Hepatocyte (in vitro differentiated cells): ENCODE measurements around the gene NBDY. TPM values are rescaled to one million over a fixed set of nuclear protein-coding genes. Genes with fewer than 3 reads are reported as not detected.
"Not testable (repeated sequence)": the region's sequence is repeated elsewhere in the genome, so short reads cannot be mapped to it uniquely, and the experiment has no call there.

Source experiments
- DNase-seq: peaks from one replicate; pipeline ENCODE4 v3.0.0-alpha.2; 2016; ENCODE audit warnings: low spot score
- H2AFZ ChIP-seq: fragments of 200-600 bp; sonication (generic); 2 replicates; pipeline ENCODE4 v1.6.0; 2016; ENCODE audit warnings: antibody characterized with exemption, mild to moderate bottlenecking
- H3K27ac ChIP-seq: fragments of 200-600 bp; sonication (generic); 2 replicates; pipeline ENCODE4 v1.5.1; 2016; ENCODE audit warnings: mild to moderate bottlenecking
- H3K27me3 ChIP-seq: fragments of 200-600 bp; sonication (generic); 2 replicates; pipeline ENCODE4 v1.6.1; 2016
- H3K36me3 ChIP-seq: fragments of 200-600 bp; sonication (generic); replicated peaks from 2 replicates; pipeline ENCODE4 v1.5.1; 2016; ENCODE audit warnings: low read depth; ENCODE audit not compliant: insufficient read depth
- H3K4me1 ChIP-seq: fragments of 200-600 bp; sonication (generic); 2 replicates; pipeline ENCODE4 v1.5.1; 2016; ENCODE audit warnings: mild to moderate bottlenecking, moderate library complexity; ENCODE audit not compliant: insufficient read depth
- H3K4me2 ChIP-seq: fragments of 200-600 bp; sonication (generic); 2 replicates; pipeline ENCODE4 v1.6.0; 2016
- H3K4me3 ChIP-seq: fragments of 200-600 bp; sonication (generic); 2 replicates; pipeline ENCODE4 v1.5.1; 2016; ENCODE audit warnings: mild to moderate bottlenecking
- H3K79me2 ChIP-seq: fragments of 200-600 bp; sonication (generic); 2 replicates; pipeline ENCODE4 v1.6.0; 2017; ENCODE audit warnings: mild to moderate bottlenecking
- H3K9me2 ChIP-seq: fragments of 200-600 bp; sonication (generic); replicated peaks from 2 replicates; pipeline ENCODE4 v1.6.0; 2017; ENCODE audit warnings: mild to moderate bottlenecking; ENCODE audit not compliant: insufficient read depth
- H3K9me3 ChIP-seq: fragments of 200-600 bp; sonication (generic); 2 replicates; pipeline ENCODE4 v1.5.1; 2016; ENCODE audit warnings: low read depth, mild to moderate bottlenecking
- H4K20me1 ChIP-seq: fragments of 200-600 bp; sonication (generic); 2 replicates; pipeline ENCODE4 v1.6.0; 2016; ENCODE audit warnings: mild to moderate bottlenecking; ENCODE audit not compliant: insufficient read depth, poor library complexity, severe bottlenecking
- EZH2 ChIP-seq: fragments of 200-600 bp; sonication (generic); IDR thresholded peaks from 2 replicates; pipeline ENCODE4 v1.6.1; 2016; ENCODE audit warnings: antibody characterized with exemption, mild to moderate bottlenecking, borderline replicate concordance
- EZH2phosphoT487 ChIP-seq: fragments of 200-600 bp; sonication (generic); IDR thresholded peaks from one replicate; pipeline ENCODE4 v1.6.1; 2018; ENCODE audit warnings: antibody characterized with exemption, mild to moderate bottlenecking, low read depth, moderate library complexity; ENCODE audit not compliant: unreplicated experiment, severe bottlenecking
- WGBS: methylation state at CpG from one replicate; pipeline ENCODE4 v1.1.6; 2016; ENCODE audit warnings: low lambda C conversion rate; ENCODE audit errors: missing lambda C conversion rate; 5-methylcytosine and 5-hydroxymethylcytosine counted together
- polyA plus RNA-seq: library from polyadenylated mRNA; unstranded; fragments of >200 nt; fragmentation: Nextera tagmentation; extraction: Ambion mirVana; gene quantifications from 2 replicates; pipeline ENCODE4 v1.2.1, GENCODE V29; 2016
- total RNA-seq: library from RNA; depleted of rRNA; stranded (reverse); fragments of >200 nt; gene quantifications from 2 replicates; pipeline ENCODE4 v1.2.3, GENCODE V29; 2014
- TF ChIP-seq, protein P1 (sequence below): fragments of 200-600 bp; sonication (generic); IDR thresholded peaks from 2 replicates; pipeline ENCODE4 v1.5.1; 2016; ENCODE audit warnings: antibody characterized with exemption, mild to moderate bottlenecking; ENCODE audit not compliant: poor library complexity

Gene NBDY
- total and polyA plus RNA-seq, 2 experiments from 2014 or later: 20.4 to 166 TPM

DNA sequence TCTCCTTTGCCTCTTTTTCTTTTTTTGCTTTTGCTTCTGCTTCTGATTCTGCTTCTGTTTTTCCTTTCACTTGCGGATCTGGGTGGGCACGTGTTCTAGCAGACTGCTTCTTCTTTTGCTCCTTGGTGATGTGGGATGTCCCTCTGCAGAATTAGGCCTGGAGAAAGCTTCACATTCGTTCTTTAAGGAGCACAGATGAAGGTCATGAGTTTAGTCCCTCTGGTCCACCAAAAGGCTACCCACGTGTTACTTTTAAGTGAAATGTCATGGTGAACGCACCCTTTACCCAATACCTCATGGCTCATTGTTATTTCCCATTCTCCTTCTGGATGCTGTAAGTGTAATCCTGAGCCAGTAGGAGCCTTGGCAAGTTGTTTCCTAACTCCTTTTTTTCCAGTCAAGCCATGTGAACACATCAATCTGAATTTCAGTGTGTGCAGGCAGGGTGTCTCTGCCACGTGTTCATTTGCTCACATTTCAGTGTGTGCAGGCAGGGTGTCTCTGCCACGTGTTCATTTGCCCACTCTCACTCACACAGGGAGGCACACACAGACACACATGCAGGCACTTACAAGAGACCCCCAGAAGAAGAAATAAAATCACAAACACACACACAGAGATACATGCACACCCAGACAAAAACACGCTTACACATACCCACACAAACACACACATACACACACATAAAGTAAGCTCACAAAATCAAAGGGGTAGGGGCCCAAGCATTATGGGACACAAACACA lies 36.9 kb downstream of the NBDY start:
- H3K36me3 ChIP-seq: no peaks in the 10 kb centered on the region
- DNase-seq: no peak
- H3K4me2 ChIP-seq: no peak overlapping the region
- no peak overlapping the region for H3K27ac ChIP-seq
- H3K4me1 ChIP-seq: no peaks in the 10 kb centered on the region
- H2AFZ ChIP-seq: no peak overlapping the region
- WGBS: 87% methylated on average over 8 of the region's 8 CpGs
- TF ChIP-seq EZH2: no peak
- no peak for TF ChIP-seq EZH2phosphoT487
- TF ChIP-seq, protein P1, sequence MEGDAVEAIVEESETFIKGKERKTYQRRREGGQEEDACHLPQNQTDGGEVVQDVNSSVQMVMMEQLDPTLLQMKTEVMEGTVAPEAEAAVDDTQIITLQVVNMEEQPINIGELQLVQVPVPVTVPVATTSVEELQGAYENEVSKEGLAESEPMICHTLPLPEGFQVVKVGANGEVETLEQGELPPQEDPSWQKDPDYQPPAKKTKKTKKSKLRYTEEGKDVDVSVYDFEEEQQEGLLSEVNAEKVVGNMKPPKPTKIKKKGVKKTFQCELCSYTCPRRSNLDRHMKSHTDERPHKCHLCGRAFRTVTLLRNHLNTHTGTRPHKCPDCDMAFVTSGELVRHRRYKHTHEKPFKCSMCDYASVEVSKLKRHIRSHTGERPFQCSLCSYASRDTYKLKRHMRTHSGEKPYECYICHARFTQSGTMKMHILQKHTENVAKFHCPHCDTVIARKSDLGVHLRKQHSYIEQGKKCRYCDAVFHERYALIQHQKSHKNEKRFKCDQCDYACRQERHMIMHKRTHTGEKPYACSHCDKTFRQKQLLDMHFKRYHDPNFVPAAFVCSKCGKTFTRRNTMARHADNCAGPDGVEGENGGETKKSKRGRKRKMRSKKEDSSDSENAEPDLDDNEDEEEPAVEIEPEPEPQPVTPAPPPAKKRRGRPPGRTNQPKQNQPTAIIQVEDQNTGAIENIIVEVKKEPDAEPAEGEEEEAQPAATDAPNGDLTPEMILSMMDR: no peak
- H3K9me3 ChIP-seq: no peaks in the 10 kb centered on the region
- no peaks in the 10 kb centered on the region for H4K20me1 ChIP-seq
- H3K27me3 ChIP-seq: no peaks in the 10 kb centered on the region
- no peaks in the 10 kb centered on the region for H3K79me2 ChIP-seq
- H3K9me2 ChIP-seq: no peaks in the 10 kb centered on the region
- H3K4me3 ChIP-seq: no peak overlapping the region

DNA sequence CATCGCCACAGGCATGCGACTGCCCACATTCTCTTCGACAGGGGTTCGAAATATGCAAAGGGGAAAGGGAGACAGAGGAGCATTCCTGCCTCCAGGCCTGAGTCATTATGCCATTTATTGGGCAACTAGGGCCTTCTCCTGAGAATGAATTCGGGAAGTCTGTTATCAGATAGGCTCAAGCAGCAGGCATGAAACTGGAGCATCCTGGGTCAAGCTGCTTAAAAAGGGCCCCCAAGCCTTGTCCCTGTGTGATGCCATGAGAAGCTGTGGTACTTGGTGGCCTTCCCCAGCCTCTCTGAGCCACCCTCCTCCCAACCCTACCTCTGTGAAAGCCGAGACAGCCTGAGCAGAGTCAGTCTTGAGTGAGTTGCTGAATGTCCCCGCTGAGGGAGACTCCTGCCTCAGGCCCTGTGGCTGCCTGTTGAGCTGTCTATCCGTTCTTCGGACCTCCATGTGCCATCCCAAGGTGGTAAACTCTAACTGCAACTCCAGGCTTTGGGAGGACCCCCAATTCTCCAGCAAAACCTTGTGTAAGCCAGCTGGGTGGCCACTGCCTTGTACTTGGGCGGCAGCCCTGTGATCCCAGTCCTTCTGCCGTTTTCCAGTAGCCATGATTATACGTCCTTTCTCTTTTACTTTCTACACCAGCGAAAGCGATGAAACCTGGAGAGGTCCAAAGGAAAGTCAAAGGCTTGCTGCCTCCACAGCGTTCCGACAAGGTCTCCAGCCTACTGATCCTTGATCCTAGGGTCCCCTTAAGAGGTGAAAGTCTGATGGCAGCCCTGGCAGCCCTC lies 37.7 kb downstream of the NBDY start:
- no peaks in the 10 kb centered on the region for H3K79me2 ChIP-seq
- H3K4me2 ChIP-seq: no peak overlapping the region
- H3K27me3 ChIP-seq: no peaks in the 10 kb centered on the region
- no peaks in the 10 kb centered on the region for H3K36me3 ChIP-seq
- no peaks in the 10 kb centered on the region for H3K9me3 ChIP-seq
- no peaks in the 10 kb centered on the region for H3K9me2 ChIP-seq
- 90% methylated on average over 16 of the region's 16 CpGs for WGBS
- no peaks in the 10 kb centered on the region for H3K4me1 ChIP-seq
- H2AFZ ChIP-seq: no peak overlapping the region
- DNase-seq: no peak
- TF ChIP-seq EZH2phosphoT487: no peak
- no peaks in the 10 kb centered on the region for H4K20me1 ChIP-seq
- H3K27ac ChIP-seq: no peak overlapping the region
- no peak overlapping the region for H3K4me3 ChIP-seq

DNA sequence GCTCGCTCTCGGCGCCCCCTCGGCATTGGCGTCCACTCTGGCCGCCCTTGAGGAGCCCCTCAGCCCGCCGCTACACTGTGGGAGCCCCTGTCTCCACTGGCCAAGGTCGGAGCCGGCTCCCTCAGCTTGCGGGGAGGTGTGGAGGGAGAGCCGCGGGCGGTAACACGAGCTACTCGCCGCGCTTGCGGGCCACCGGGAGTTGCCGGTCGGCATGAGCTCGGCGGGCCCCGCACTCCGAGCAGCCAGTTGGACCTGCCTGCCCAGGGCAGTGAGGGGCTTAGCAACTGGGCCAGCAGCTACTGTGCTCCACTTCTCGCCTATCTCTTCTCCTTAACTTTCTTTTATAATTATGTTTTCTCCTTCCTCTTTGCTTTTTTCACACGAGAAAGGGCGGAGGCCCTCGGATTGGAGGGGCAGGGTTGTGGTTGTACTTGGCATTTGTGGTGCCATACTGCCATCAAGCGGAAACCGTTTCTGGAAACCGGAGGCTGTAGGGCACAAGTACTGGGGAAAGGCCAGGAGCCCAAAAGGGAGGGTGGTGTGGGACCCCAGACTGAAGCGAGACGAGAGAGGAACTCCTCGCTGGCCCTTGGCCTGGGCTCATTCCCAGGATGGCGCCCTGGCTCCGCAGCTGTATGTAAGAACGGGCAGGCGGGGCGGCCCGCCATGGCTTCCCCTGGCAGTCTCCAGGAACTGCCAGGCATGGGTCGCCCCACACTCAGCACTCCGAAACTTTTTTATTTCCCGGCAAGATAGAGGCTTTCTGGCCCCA lies 38.5 kb downstream of the NBDY start:
- not testable (repeated sequence) for H3K36me3 ChIP-seq, H3K79me2 ChIP-seq, H3K9me3 ChIP-seq, H3K4me3 ChIP-seq, H3K4me2 ChIP-seq, H2AFZ ChIP-seq, DNase-seq, H3K27me3 ChIP-seq, H3K4me1 ChIP-seq, H3K27ac ChIP-seq, H4K20me1 ChIP-seq, H3K9me2 ChIP-seq
- 89% methylated on average over 30 of the region's 45 CpGs for WGBS

DNA sequence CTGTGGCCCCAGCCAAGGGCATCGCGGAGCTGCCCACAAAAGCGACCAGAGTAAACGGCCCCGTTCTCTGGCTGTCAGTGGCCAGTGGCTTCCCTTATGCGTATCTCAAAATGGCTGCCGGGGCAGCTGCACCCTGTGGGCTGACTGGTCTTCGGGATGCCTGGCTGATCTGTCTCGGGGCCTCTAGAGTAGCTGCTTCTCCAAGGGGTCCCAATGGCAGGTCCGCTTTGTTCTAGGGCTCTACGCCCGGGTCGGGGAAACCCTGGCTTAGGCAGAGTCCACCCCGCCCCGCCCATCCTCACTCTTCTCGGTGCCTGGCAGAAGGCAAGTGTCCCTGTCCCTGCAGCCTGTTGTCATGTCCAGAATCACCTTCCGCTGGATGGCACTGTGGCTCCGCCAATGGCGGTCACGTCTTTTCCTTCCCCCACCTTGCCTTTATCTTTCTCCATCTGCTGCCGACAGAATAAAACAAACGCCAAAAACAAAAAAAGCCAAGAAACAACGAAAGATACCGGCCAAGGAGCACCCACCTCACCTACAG lies 39.1 kb downstream of the NBDY start:
- H3K4me1 ChIP-seq, H2AFZ ChIP-seq: not testable (repeated sequence)

DNA sequence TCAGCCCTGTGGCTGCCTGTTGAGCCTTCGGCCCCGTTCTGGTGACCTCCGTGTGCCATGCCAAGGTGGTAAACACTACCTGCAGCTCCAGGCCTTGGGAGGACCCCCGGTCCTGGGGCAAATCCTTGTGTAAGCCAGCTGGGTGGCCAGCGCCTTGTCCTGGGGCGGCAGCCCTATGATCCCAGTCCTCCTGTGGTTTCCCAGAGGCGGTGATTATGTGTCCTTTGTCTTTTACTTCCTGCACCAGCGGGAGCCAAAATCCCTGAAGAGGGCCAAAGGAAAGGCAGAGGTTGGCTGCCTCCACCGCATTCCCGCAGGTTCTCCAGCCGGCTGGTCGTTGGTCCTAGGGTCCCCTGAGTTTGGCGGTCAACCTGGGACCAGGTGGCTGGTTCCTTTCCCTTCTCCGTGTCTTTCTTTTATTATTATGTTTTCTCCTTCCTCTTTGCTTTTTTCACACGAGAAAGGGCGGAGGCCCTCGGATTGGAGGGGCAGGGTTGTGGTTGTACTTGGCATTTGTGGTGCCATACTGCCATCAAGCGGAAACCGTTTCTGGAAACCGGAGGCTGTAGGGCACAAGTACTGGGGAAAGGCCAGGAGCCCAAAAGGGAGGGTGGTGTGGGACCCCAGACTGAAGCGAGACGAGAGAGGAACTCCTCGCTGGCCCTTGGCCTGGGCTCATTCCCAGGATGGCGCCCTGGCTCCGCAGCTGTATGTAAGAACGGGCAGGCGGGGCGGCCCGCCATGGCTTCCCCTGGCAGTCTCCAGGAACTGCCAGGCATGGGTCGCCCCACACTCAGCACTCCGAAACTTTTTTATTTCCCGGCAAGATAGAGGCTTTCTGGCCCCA lies 43.9 kb downstream of the NBDY start:
- not testable (repeated sequence) for H3K36me3 ChIP-seq, H3K9me2 ChIP-seq, H3K79me2 ChIP-seq, H4K20me1 ChIP-seq, H3K4me2 ChIP-seq, H3K4me3 ChIP-seq, H2AFZ ChIP-seq, H3K27ac ChIP-seq, H3K9me3 ChIP-seq, H3K4me1 ChIP-seq, H3K27me3 ChIP-seq, DNase-seq
- WGBS: no CpG with 5 or more reads among the region's 32 CpGs

More for the DNA sequence above, 39.1 kb downstream of the NBDY start:
- H3K9me2 ChIP-seq, H3K27me3 ChIP-seq, H3K36me3 ChIP-seq, H3K27ac ChIP-seq, H3K79me2 ChIP-seq, DNase-seq, H3K9me3 ChIP-seq, H3K4me3 ChIP-seq, H4K20me1 ChIP-seq, H3K4me2 ChIP-seq: not testable (repeated sequence)
- WGBS: no CpG with 5 or more reads among the region's 24 CpGs

DNA sequence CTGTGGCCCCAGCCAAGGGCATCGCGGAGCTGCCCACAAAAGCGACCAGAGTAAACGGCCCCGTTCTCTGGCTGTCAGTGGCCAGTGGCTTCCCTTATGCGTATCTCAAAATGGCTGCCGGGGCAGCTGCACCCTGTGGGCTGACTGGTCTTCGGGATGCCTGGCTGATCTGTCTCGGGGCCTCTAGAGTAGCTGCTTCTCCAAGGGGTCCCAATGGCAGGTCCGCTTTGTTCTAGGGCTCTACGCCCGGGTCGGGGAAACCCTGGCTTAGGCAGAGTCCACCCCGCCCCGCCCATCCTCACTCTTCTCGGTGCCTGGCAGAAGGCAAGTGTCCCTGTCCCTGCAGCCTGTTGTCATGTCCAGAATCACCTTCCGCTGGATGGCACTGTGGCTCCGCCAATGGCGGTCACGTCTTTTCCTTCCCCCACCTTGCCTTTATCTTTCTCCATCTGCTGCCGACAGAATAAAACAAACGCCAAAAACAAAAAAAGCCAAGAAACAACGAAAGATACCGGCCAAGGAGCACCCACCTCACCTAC lies 44.5 kb downstream of the NBDY start:
- no CpG with 5 or more reads among the region's 24 CpGs for WGBS
- not testable (repeated sequence) for H3K4me3 ChIP-seq

More for the DNA sequence above, 44.5 kb downstream of the NBDY start:
- not testable (repeated sequence) for H3K9me3 ChIP-seq, H3K27me3 ChIP-seq, H3K9me2 ChIP-seq, DNase-seq, H3K27ac ChIP-seq, H2AFZ ChIP-seq, H3K4me2 ChIP-seq, H3K4me1 ChIP-seq, H3K36me3 ChIP-seq, H3K79me2 ChIP-seq, H4K20me1 ChIP-seq
